Activated CD4-positive, alpha-beta memory T cell treated with anti-CD3 and anti-CD28 coated beads for 36 hours (primary cell): ENCODE results near the gene GGNBP2. TPM values are rescaled to one million over a fixed set of nuclear protein-coding genes. Genes with fewer than 3 reads are reported as not detected.
"Not testable (repeated sequence)": the region's sequence is repeated elsewhere in the genome, so short reads cannot be mapped to it uniquely, and the experiment has no call there.

Experiments
- CTCF ChIA-PET: fragments of 350-600 bp; sonication (Branson Sonifier 250); formaldehyde crosslinking; loops from one replicate; lab custom pipeline; 2021; ENCODE audit warnings: antibody characterized with exemption, inconsistent platforms; lab: Charles Lee
- POLR2A ChIA-PET: fragments of 350-600 bp; sonication (Branson Sonifier 250); formaldehyde crosslinking; loops from one replicate; lab custom pipeline; 2021; ENCODE audit warnings: antibody characterized with exemption; lab: Charles Lee
- DNase-seq: peaks from one replicate; pipeline ENCODE4 v3.0.0-alpha.2; 2020
- H3K27ac Mint-ChIP-seq: one replicate; pipeline ENCODE4 v1.8.0; 2021; ENCODE audit warnings: mixed read lengths
- H3K27me3 Mint-ChIP-seq: one replicate; pipeline ENCODE4 v1.8.0; 2021; ENCODE audit warnings: mixed read lengths
- H3K36me3 Mint-ChIP-seq: one replicate; pipeline ENCODE4 v1.8.0; 2021; ENCODE audit warnings: mixed read lengths
- H3K4me1 Mint-ChIP-seq: one replicate; pipeline ENCODE4 v1.8.0; 2021; ENCODE audit warnings: low read depth, mixed read lengths
- H3K4me3 Mint-ChIP-seq: one replicate; pipeline ENCODE4 v1.8.0; 2021; ENCODE audit warnings: mild to moderate bottlenecking, mixed read lengths
- H3K9me3 Mint-ChIP-seq: one replicate; pipeline ENCODE4 v1.8.0; 2021; ENCODE audit warnings: mixed read lengths
- intact Hi-C: fragments of 100-400 bp; cut with micrococcal nuclease; formaldehyde crosslinking; loops from one replicate; pipeline ENCODE4 v1.15.1; 2023
- total RNA-seq, 2 experiments: library from RNA; stranded (reverse); gene quantifications; one replicate each; pipeline ENCODE4 v1.2.3, GENCODE V29; 2021

The GGNBP2 gene
- total RNA-seq, 2 experiments from 2014 or later = 74.8 to 84.0 TPM

DNA sequence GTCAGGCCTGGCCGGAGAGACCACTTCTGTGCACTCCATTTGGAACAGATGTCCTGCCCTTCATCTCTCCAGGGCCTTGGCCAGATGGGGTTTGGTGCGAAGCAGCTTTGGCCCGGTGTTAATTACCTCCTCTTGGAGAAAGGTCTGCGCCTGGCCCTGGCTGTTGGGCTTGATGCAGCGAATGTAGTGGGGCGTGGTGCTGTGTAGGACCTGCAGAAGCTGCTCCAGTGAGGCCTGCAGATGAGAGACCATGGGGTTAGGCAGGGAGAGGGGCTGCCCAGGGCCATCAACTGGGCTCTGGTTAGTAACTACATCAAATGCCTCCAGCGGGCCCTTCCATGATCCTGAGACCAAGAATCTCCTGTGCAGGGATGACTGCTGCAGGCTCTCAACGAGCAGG is 39.5 kb upstream of the GGNBP2 start:
- no peak overlapping the region for H3K27ac Mint-ChIP-seq

GRCh38 chr17:36506249-36506826 is 38.4 kb upstream of the GGNBP2 start:
- no peak for DNase-seq
- Mint-ChIP-seq H3K27me3 (no peaks in the 10 kb centered on the region), H3K4me3 (no peak overlapping the region), H3K4me1 (peaks cover 3% of the 10 kb centered on the region), H3K9me3 (no peaks in the 10 kb centered on the region), H3K36me3 (peaks cover 54% of the 10 kb centered on the region), H3K27ac (no peak overlapping the region)
- ChIA-PET POLR2A (interaction anchor here (0.8 kb wide), 1 partner anchor 18 kb away, joined by 3 read pairs; no protein-coding TSS in a partner anchor), CTCF (no interaction called here)
- intact Hi-C loops = no loop called here

More for the DNA sequence above, 39.5 kb upstream of the GGNBP2 start:
- ChIA-PET CTCF (no interaction called here), POLR2A (interaction anchor here (0.9 to 1.0 kb wide), 2 partner anchors 9 to 77 kb away, joined by 3 read pairs; no protein-coding TSS in a partner anchor)
- Mint-ChIP-seq H3K4me1 (peaks cover 3% of the 10 kb centered on the region), H3K36me3 (peaks cover 45% of the 10 kb centered on the region), H3K27me3 (no peaks in the 10 kb centered on the region), H3K4me3 (no peak overlapping the region), H3K9me3 (no peaks in the 10 kb centered on the region)
- intact Hi-C loops = no loop called here
- DNase-seq = no peak

- Mint-ChIP-seq H3K36me3 (peaks cover 54% of the 10 kb centered on the region), H3K27me3 (no peaks in the 10 kb centered on the region), H3K4me1 (peaks cover 3% of the 10 kb centered on the region), H3K9me3 (no peaks in the 10 kb centered on the region), H3K4me3 (no peak overlapping the region), H3K27ac (no peak overlapping the region)
- CTCF ChIA-PET = no interaction called here
- DNase-seq = no peak
- POLR2A ChIA-PET = no interaction called here
- intact Hi-C loops = no loop called here
Measured at GRCh38 chr17:36506831-36507230, 37.9 kb upstream of the GGNBP2 start.

DNA sequence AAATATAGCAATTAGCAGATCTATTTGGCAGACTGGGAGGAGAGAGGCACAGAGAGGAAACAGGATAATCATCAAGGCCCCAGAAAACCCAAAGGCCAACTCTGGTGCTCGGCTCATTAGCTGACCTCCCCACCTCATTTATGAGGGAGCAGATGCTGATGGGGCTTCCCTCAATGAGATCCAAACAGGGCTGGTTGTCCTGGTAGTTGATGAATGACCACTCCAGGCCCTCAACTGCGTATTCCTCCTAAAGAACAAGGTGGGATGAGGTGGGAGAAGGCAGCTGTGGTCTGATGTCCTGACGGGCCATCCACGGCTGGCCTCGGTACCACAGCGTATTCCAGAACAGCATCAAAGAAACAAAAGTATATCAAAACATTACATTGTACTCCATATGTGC is 37.5 kb upstream of the GGNBP2 start:
- no peaks in the 10 kb centered on the region for H3K27me3 Mint-ChIP-seq
- peaks cover 52% of the 10 kb centered on the region for H3K36me3 Mint-ChIP-seq
- ChIA-PET POLR2A (no interaction called here), CTCF (no interaction called here)
- H3K4me1 Mint-ChIP-seq = peaks cover 3% of the 10 kb centered on the region
- no peak overlapping the region for H3K27ac Mint-ChIP-seq
- H3K4me3 Mint-ChIP-seq = no peak overlapping the region
- no peaks in the 10 kb centered on the region for H3K9me3 Mint-ChIP-seq
- intact Hi-C loops = no loop called here
- DNase-seq = no peak

DNA sequence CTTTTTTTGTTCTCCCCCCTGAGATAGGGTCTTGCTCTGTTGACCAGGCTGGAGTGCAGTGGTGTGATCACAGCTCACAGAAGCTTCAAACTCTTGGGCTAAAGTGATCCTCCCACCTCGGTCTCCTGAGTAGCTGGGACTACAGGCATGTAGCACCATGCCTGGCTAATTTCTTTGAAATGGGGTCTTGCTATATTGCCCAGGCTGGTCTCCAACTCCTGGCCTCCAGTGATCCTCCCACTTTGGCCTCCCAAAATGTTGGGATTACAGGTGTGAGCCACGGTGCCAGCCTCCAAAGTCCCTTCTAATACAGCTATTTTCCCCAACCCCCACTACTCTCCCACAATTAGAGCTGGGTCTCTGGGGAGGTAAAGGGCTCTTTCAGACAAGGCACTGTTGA is 36.3 kb upstream of the GGNBP2 start:
- H3K9me3 Mint-ChIP-seq, intact Hi-C loops, H3K27ac Mint-ChIP-seq, H3K4me1 Mint-ChIP-seq, H3K27me3 Mint-ChIP-seq, CTCF ChIA-PET, DNase-seq, POLR2A ChIA-PET, H3K4me3 Mint-ChIP-seq: not testable (repeated sequence)
- peaks cover 55% of the 10 kb centered on the region for H3K36me3 Mint-ChIP-seq

GRCh38 chr17:36509272-36509985 is 35.3 kb upstream of the GGNBP2 start:
- no peaks in the 10 kb centered on the region for H3K4me1 Mint-ChIP-seq
- DNase-seq = no peak
- H3K9me3 Mint-ChIP-seq = no peaks in the 10 kb centered on the region
- H3K4me3 Mint-ChIP-seq = no peak overlapping the region
- H3K27me3 Mint-ChIP-seq = no peaks in the 10 kb centered on the region
- intact Hi-C loops = no loop called here
- CTCF ChIA-PET = no interaction called here
- H3K27ac Mint-ChIP-seq = no peak overlapping the region
- POLR2A ChIA-PET = interaction anchor here (0.6 to 1.1 kb wide), 2 partner anchors 15 to 32 kb away, joined by 3 read pairs; no protein-coding TSS in a partner anchor
- peaks cover 49% of the 10 kb centered on the region for H3K36me3 Mint-ChIP-seq

DNA sequence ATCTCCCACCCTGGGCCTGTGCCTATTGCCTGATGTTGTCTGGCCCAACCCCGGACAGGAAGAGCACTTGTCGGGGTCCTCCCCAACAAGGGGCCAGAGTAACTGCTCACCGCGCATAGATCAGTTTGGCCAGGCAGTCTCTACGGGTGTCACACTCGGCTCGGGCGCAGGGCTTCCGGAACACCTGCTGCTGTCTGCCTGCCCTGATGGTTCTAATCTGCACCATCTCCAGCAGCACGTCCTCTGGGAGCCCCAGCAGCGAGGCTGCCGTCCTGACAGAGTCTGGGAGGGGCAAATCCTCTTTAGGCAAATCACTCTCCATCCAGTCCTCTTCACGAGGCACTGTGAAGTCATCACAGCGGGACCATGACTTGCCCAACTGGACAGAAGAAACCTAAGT is 34.1 kb upstream of the GGNBP2 start:
- Mint-ChIP-seq H3K4me3 (no peak overlapping the region), H3K9me3 (no peaks in the 10 kb centered on the region), H3K27ac (no peak overlapping the region), H3K4me1 (no peaks in the 10 kb centered on the region), H3K36me3 (peaks cover 52% of the 10 kb centered on the region), H3K27me3 (no peaks in the 10 kb centered on the region)
- DNase-seq = no peak
- POLR2A ChIA-PET = no interaction called here
- intact Hi-C loops = no loop called here
- CTCF ChIA-PET = no interaction called here

- no peak for DNase-seq
- peaks cover 51% of the 10 kb centered on the region for H3K36me3 Mint-ChIP-seq
- ChIA-PET POLR2A (no interaction called here), CTCF (no interaction called here)
- H3K4me1 Mint-ChIP-seq = no peaks in the 10 kb centered on the region
- H3K4me3 Mint-ChIP-seq = no peak overlapping the region
- no peak overlapping the region for H3K27ac Mint-ChIP-seq
- intact Hi-C loops = no loop called here
- H3K9me3 Mint-ChIP-seq = no peaks in the 10 kb centered on the region
- no peaks in the 10 kb centered on the region for H3K27me3 Mint-ChIP-seq
Measured at GRCh38 chr17:36511216-36511615, 33.5 kb upstream of the GGNBP2 start.

GRCh38 chr17:36512641-36513040 is 32.1 kb upstream of the GGNBP2 start:
- ChIA-PET POLR2A (no interaction called here), CTCF (no interaction called here)
- no peak for DNase-seq
- no peak overlapping the region for H3K27ac Mint-ChIP-seq
- no peaks in the 10 kb centered on the region for H3K9me3 Mint-ChIP-seq
- no peak overlapping the region for H3K4me3 Mint-ChIP-seq
- H3K4me1 Mint-ChIP-seq = no peaks in the 10 kb centered on the region
- no peaks in the 10 kb centered on the region for H3K27me3 Mint-ChIP-seq
- intact Hi-C loops = no loop called here
- peaks cover 49% of the 10 kb centered on the region for H3K36me3 Mint-ChIP-seq

- no peak for DNase-seq
- ChIA-PET CTCF (interaction anchor here (1.0 to 1.9 kb wide), 2 partner anchors 32 to 668 kb away, joined by 3 to 6 read pairs; no protein-coding TSS in a partner anchor), POLR2A (interaction anchor here (0.7 kb wide), 1 partner anchor 10 kb away, joined by 3 read pairs; no protein-coding TSS in a partner anchor)
- H3K4me3 Mint-ChIP-seq = no peak overlapping the region
- peaks cover 51% of the 10 kb centered on the region for H3K36me3 Mint-ChIP-seq
- H3K27ac Mint-ChIP-seq = no peak overlapping the region
- intact Hi-C loops = no loop called here
- H3K4me1 Mint-ChIP-seq = no peaks in the 10 kb centered on the region
- H3K9me3 Mint-ChIP-seq = no peaks in the 10 kb centered on the region
- no peaks in the 10 kb centered on the region for H3K27me3 Mint-ChIP-seq
Measured at GRCh38 chr17:36514856-36515255, 29.9 kb upstream of the GGNBP2 start.

GRCh38 chr17:36515837-36516236 is 28.9 kb upstream of the GGNBP2 start:
- H3K9me3 Mint-ChIP-seq = no peaks in the 10 kb centered on the region
- H3K27ac Mint-ChIP-seq = no peak overlapping the region
- peaks cover 51% of the 10 kb centered on the region for H3K36me3 Mint-ChIP-seq
- no peaks in the 10 kb centered on the region for H3K27me3 Mint-ChIP-seq
- POLR2A ChIA-PET = interaction anchor here (1.5 kb wide), 1 partner anchor 9 kb away, joined by 4 read pairs; no protein-coding TSS in a partner anchor
- no peak overlapping the region for H3K4me3 Mint-ChIP-seq
- H3K4me1 Mint-ChIP-seq = no peaks in the 10 kb centered on the region
- intact Hi-C loops = no loop called here
- no peak for DNase-seq
- CTCF ChIA-PET = interaction anchor here (1.9 kb wide), 1 partner anchor 33 kb away, joined by 6 read pairs; no protein-coding TSS in a partner anchor

DNA sequence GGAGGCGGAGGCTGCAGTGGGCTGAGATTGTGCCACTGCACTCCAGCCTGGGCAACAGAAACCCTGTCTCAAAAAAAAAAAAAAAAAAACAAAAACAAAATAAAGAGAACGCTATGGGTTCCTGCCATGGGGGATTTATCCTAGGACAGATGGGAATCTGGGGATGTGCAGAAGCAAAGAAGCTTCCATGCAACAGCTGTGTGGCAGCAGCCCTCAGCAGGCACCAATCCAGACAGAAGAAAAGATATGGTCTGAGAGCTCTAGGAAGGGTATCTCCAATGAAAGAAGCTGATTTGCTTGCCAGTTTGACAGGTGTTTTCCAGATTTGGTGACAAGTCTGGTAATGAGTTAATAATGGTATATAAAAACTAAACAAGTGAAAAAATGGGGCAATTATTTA is 21.6 kb upstream of the GGNBP2 start:
- DNase-seq = no peak
- no peak overlapping the region for H3K4me3 Mint-ChIP-seq
- CTCF ChIA-PET = no interaction called here
- H3K9me3 Mint-ChIP-seq = no peaks in the 10 kb centered on the region
- intact Hi-C loops = no loop called here
- peaks cover 63% of the 10 kb centered on the region for H3K36me3 Mint-ChIP-seq
- H3K27ac Mint-ChIP-seq = no peak overlapping the region
- POLR2A ChIA-PET = interaction anchor here (2.4 kb wide), 1 partner anchor 12 kb away, joined by 21 read pairs; the partner anchor contains the start of genes MYO19 and PIGW
- no peaks in the 10 kb centered on the region for H3K27me3 Mint-ChIP-seq
- peaks cover 25% of the 10 kb centered on the region for H3K4me1 Mint-ChIP-seq
